K562 (cell line): ENCODE data around the gene SPIRE1. TPM values are rescaled to one million over a fixed set of nuclear protein-coding genes. Genes with fewer than 3 reads are reported as not detected.
A peak's percentile ranks its signal among the peaks of the same experiment; 100 is the strongest.

ENCODE experiments used
- ATAC-seq: fragments of 200-7000 bp; cut with Tn5 transposase; 3 replicates; pipeline ENCODE4 v1.9.1; 2020; ENCODE audit warnings: moderate library complexity
- BruUV-seq: library from RNA; stranded (reverse); fragments of 400-500 nt; replicated peaks from 2 replicates; lab custom pipeline; 2021; lab: Mats Ljungman, UMichigan
- CTCF ChIA-PET: fragments of 300-600 bp; formaldehyde crosslinking; extraction: SDS; loops from one replicate; lab custom pipeline; 2021; ENCODE audit warnings: low intra/inter-chr PET ratio; lab: Yijun Ruan, JAX
- POLR2A ChIA-PET: fragments of 300-600, 350-650 bp; sonication (Branson Sonifier 250); formaldehyde crosslinking; extraction: SDS; loops from one replicate; lab custom pipeline; 2021; ENCODE audit warnings: antibody characterized with exemption, inconsistent platforms; lab: Yijun Ruan, JAX
- DNase-seq, 4 experiments: peaks; one replicate each; pipeline versions ENCODE4 v3.0.0 to v3.0.0-alpha.2; 2011 to 2018; ENCODE audit warnings: low spot score in 3 of 4, mixed read lengths in 3 of 4; ENCODE audit errors: extremely low read depth in 1 of 4
- FAIRE-seq: peaks from 2 replicates; lab custom pipeline; 2011; peaks lifted over from hg19 to GRCh38; lab: Jason Lieb, UNC
- H2AFZ ChIP-seq: 2 replicates; pipeline ENCODE4 v1.6.0; 2011; ENCODE audit warnings: low read depth, low read length, control low read depth, inconsistent platforms
- H3K27ac ChIP-seq: fragments of 200-600 bp; 3 replicates; pipeline ENCODE4 v1.8.0; 2011; ENCODE audit warnings: low read depth, mild to moderate bottlenecking, control low read depth, inconsistent platforms, low read length, moderate library complexity, mixed read lengths; ENCODE audit errors: extremely low read depth
- H3K27me3 ChIP-seq, 2 experiments: fragments of 300-600 bp in 1 of 2; 2 replicates in 1 of 2; 3 replicates in 1 of 2; pipeline versions ENCODE4 v1.6.0 to v1.8.0; 2011; ENCODE audit warnings: inconsistent platforms in 2 of 2, low read length in 2 of 2, mild to moderate bottlenecking in 1 of 2, mixed read lengths in 1 of 2, moderate library complexity in 1 of 2; ENCODE audit not compliant: control insufficient read depth in 2 of 2, insufficient read depth in 2 of 2
- H3K36me3 ChIP-seq: fragments of 300-600 bp; 3 replicates; pipeline ENCODE4 v1.8.0; 2011; ENCODE audit warnings: mild to moderate bottlenecking, low read length, inconsistent platforms; ENCODE audit not compliant: control insufficient read depth, insufficient read depth
- H3K4me1 ChIP-seq, 2 experiments: fragments of 200-600 bp in 1 of 2; replicated peaks in 1 of 2; 2 replicates in 1 of 2; 3 replicates in 1 of 2; pipeline versions ENCODE4 v1.5.1 to v1.8.0; 2011; ENCODE audit warnings: inconsistent platforms in 2 of 2, low read length in 2 of 2, mild to moderate bottlenecking in 1 of 2, mixed read lengths in 1 of 2, moderate library complexity in 1 of 2; ENCODE audit not compliant: control insufficient read depth in 2 of 2, insufficient read depth in 2 of 2
- H3K4me2 ChIP-seq: 2 replicates; pipeline ENCODE4 v1.6.1; 2011; ENCODE audit warnings: low read length, control low read depth, inconsistent platforms, mixed read lengths; ENCODE audit not compliant: insufficient read depth
- H3K4me3 ChIP-seq: fragments of 200-600 bp; sonication (generic), shearing (Covaris generic); 2 replicates; pipeline ENCODE4 v1.5.1; 2016; ENCODE audit warnings: control low read depth, inconsistent platforms
- H3K79me2 ChIP-seq: fragments of 200-600 bp; 3 replicates; pipeline ENCODE4 v1.8.0; 2011; ENCODE audit warnings: low read length, inconsistent platforms; ENCODE audit not compliant: control insufficient read depth, insufficient read depth
- H3K9ac ChIP-seq, 2 experiments: 2 replicates each; pipeline versions ENCODE4 v1.6.0 to v1.6.1; 2011; ENCODE audit warnings: low read depth in 2 of 2, low read length in 2 of 2, control low read depth in 1 of 2, inconsistent platforms in 1 of 2, mild to moderate bottlenecking in 1 of 2, mixed read lengths in 1 of 2; ENCODE audit not compliant: insufficient read depth in 1 of 2
- H3K9me1 ChIP-seq: one replicate; pipeline ENCODE4 v1.6.0; 2011; ENCODE audit warnings: inconsistent platforms, mild to moderate bottlenecking, low read length, moderate library complexity; ENCODE audit not compliant: control insufficient read depth, insufficient read depth
- H3K9me3 ChIP-seq: replicated peaks from 2 replicates; pipeline ENCODE4 v1.5.1; 2011; ENCODE audit warnings: low read depth, low read length, inconsistent platforms; ENCODE audit not compliant: control insufficient read depth, insufficient read depth
- H4K20me1 ChIP-seq: replicated peaks from 2 replicates; pipeline ENCODE4 v1.6.1; 2011; ENCODE audit warnings: low read length, inconsistent platforms, mixed read lengths; ENCODE audit not compliant: control insufficient read depth, insufficient read depth
- CCNT2 ChIP-seq: IDR thresholded peaks from 2 replicates; pipeline ENCODE4 v1.6.1; 2011; ENCODE audit warnings: borderline replicate concordance, low read depth, mild to moderate bottlenecking, moderate library complexity, mixed read lengths, low read length; ENCODE audit not compliant: insufficient read length; ENCODE audit errors: extremely low read depth
- CEBPB ChIP-seq: fragments of 450-650 bp; IDR thresholded peaks from 2 replicates; pipeline ENCODE4 v1.6.1; 2016; ENCODE audit warnings: missing genetic modification characterization, missing compliant biosample characterization
- CEBPG ChIP-seq, 3 experiments: fragments of 200-800 bp in 1 of 3; sonication (Bioruptor generic) in 1 of 3; sonication (generic) in 1 of 3; formaldehyde crosslinking in 1 of 3; IDR thresholded peaks in 2 of 3; conservative IDR thresholded peaks in 1 of 3; 2 replicates each; pipeline versions ENCODE4 v1.6.1 to v1.8.0; 2016 to 2022; ENCODE audit warnings: missing compliant biosample characterization in 2 of 3, missing genetic modification characterization in 2 of 3, mild to moderate bottlenecking in 1 of 3, missing genetic modification reagents in 1 of 3
- CREM ChIP-seq: IDR thresholded peaks from 2 replicates; pipeline ENCODE4 v1.6.1; 2014; ENCODE audit warnings: antibody characterized with exemption, low read depth
- ELF1 ChIP-seq: fragments of 200-800 bp; sonication (Bioruptor generic); IDR thresholded peaks from 2 replicates; pipeline ENCODE4 v1.6.1; 2016; ENCODE audit warnings: missing genetic modification characterization, missing compliant biosample characterization
- ILK ChIP-seq: fragments of 450-650 bp; IDR thresholded peaks from 2 replicates; pipeline ENCODE4 v1.6.1; 2016; ENCODE audit warnings: missing genetic modification characterization, low read depth, mild to moderate bottlenecking, missing compliant biosample characterization, moderate library complexity, borderline replicate concordance
- KDM1A ChIP-seq, 2 experiments: fragments of 450-650 bp; IDR thresholded peaks; 2 replicates each; pipeline ENCODE4 v1.6.1; 2016; ENCODE audit warnings: mild to moderate bottlenecking in 2 of 2
- PHF20 ChIP-seq: fragments of 450-650 bp; IDR thresholded peaks from 2 replicates; pipeline ENCODE4 v1.6.1; 2018; ENCODE audit not compliant: partially characterized antibody
- POLR2B ChIP-seq: fragments of 450-650 bp; IDR thresholded peaks from 2 replicates; pipeline ENCODE4 v1.6.1; 2018; ENCODE audit warnings: low read depth; ENCODE audit not compliant: partially characterized antibody
- RBFOX2 ChIP-seq: fragments of 200-400 bp; formaldehyde crosslinking; IDR thresholded peaks from 2 replicates; pipeline ENCODE4 v1.6.1; 2017; ENCODE audit warnings: low read depth, mild to moderate bottlenecking, low read length, moderate library complexity
- SUPT5H ChIP-seq: fragments of 450-650 bp; IDR thresholded peaks from 2 replicates; pipeline ENCODE4 v1.6.1; 2016
- ZBTB1 ChIP-seq: sonication (generic); formaldehyde crosslinking; IDR thresholded peaks from 2 replicates; pipeline ENCODE4 v1.8.1; 2023; ENCODE audit warnings: missing genetic modification reagents, low read depth, mild to moderate bottlenecking, borderline replicate concordance
- ZNF184 ChIP-seq: sonication (generic); formaldehyde crosslinking; IDR thresholded peaks from 2 replicates; pipeline ENCODE4 v1.5.0; 2020; ENCODE audit warnings: missing genetic modification reagents
- ZNF444 ChIP-seq: fragments of 250-450 bp; sonication (Bioruptor Pico); IDR thresholded peaks from 2 replicates; pipeline ENCODE4 v1.4.0; 2020; ENCODE audit warnings: mild to moderate bottlenecking, moderate library complexity
- ZNF77 ChIP-seq: fragments of 250-450 bp; sonication (Bioruptor Pico); IDR thresholded peaks from 2 replicates; pipeline ENCODE4 v1.5.0; 2020
- WGBS: fragments of 100-300 bp; shearing (Covaris generic); methylation state at CpG from one replicate; pipeline ENCODE4 v1.1.6; 2016; ENCODE audit warnings: low coverage, mixed read lengths; ENCODE audit not compliant: insufficient coverage; ENCODE audit errors: missing lambda C conversion rate; 5-methylcytosine and 5-hydroxymethylcytosine counted together
- in situ Hi-C: fragments of 300-500 bp; cut with MboI; formaldehyde crosslinking; loops from 4 replicates; pipeline ENCODE4 v1.15.0; 2018; ENCODE audit warnings: inconsistent platforms, mixed read lengths
- intact Hi-C: fragments of 100-400 bp; cut with micrococcal nuclease; formaldehyde crosslinking; loops from 2 replicates; pipeline ENCODE4 v1.14.2; 2022
- polyA plus RNA-seq, 8 experiments: library from polyadenylated mRNA; depleted of rRNA in 4 of 8; stranded (reverse) in 5 of 8; unstranded in 3 of 8; fragments of >200 nt; fragmentation: Nextera tagmentation in 2 of 8; fragmentation: Illumina TruSeq in 1 of 8; extraction: Ambion mirVana in 2 of 8; extraction: Trizol in 1 of 8; gene quantifications; 2 replicates each; pipeline versions ENCODE4 v1.2.1 to v1.2.3, GENCODE V29; 2011 to 2014; ENCODE audit warnings: inconsistent platforms in 1 of 8, missing spikeins in 1 of 8
- total RNA-seq, 7 experiments: library from RNA; depleted of rRNA in 6 of 7; stranded (reverse); fragments of >200 nt in 6 of 7; fragmentation: Illumina TruSeq in 2 of 7; extraction: Trizol in 2 of 7; gene quantifications; 2 replicates each; pipeline versions ENCODE4 v1.2.1 to v1.2.3, GENCODE V29; 2011 to 2021; ENCODE audit warnings: low replicate concordance in 1 of 7
- TF ChIP-seq, protein P1 (sequence below), 2 experiments: fragments of 450-650 bp; IDR thresholded peaks; 2 replicates each; pipeline ENCODE4 v1.6.1; 2016
- TF ChIP-seq, protein P2 (sequence below): fragments of 250-450 bp; sonication (Bioruptor Pico); IDR thresholded peaks from 2 replicates; pipeline ENCODE4 v1.8.0; 2021; ENCODE audit warnings: moderate library complexity, mild to moderate bottlenecking, inconsistent platforms

The SPIRE1 gene
- total and polyA plus RNA-seq, 9 of the 15 experiments (the other 6 are each of a cell fraction or from before 2014, with no cell fraction given), result 2.9 to 14.0 (median 10.2) TPM

DNA sequence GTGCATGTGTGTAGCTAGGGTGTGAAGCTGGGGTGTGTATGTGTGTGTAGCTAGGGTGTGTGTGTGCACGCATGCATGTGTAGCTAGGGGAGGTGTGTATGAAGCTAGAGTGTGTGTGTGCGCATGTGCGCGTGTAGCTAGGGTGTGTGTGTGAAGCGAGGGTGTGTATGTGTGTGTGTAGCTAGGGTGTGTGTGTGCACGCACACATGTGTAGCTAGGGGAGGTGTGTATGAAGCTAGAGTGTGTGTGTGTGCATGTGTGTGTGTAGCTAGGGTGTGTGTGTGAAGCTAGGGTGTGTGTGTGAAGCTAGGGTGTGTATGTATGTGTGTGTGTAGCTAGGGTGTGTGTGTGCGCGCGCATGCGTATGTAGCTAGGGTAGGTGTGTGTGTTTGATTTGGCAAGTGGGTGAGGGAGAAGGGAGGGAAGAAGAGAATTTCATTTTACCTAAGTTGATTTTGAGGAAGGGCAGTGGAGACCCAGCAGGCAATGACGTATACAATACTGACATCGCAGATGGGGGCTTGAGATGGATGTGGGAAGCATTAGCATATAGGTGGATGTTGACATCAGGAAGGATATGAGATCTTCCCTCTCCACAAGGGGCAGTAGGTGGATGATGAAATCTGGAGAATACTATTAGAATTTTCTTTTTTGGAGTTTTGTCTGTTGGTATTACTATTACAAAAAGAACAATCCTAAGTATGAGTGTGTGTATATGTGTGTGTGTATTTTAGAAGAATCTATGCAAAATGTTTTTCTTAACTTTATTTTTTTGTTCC, 179.4 kb downstream of the SPIRE1 start:
- H3K27ac ChIP-seq, result no peak overlapping the region; the same call in 2 of the 3 replicates
- H4K20me1 ChIP-seq, result no peaks in the 10 kb centered on the region
- H3K9me3 ChIP-seq, result no peaks in the 10 kb centered on the region
- no peak overlapping the region for H2AFZ ChIP-seq
- POLR2A ChIA-PET, result interaction anchor here (1.1 to 1.4 kb wide), 2 partner anchors 8 to 162 kb away, joined by 3 to 5 read pairs; no protein-coding TSS in a partner anchor
- H3K4me2 ChIP-seq, result no peak overlapping the region
- WGBS, result 89% methylated on average over 11 of the region's 12 CpGs
- BruUV-seq, result no TSS peak
- intact Hi-C loops (loop anchor here (10.0 kb wide), 1 partner anchor 176 kb away; the partner anchor contains the start of gene SPIRE1), in situ Hi-C loops (no loop called here)
- H3K79me2 ChIP-seq, result no peaks in the 10 kb centered on the region
- H3K4me3 ChIP-seq, result no peak overlapping the region
- no peaks in the 10 kb centered on the region for H3K27me3 ChIP-seq
- CTCF ChIA-PET, result no interaction called here
- peaks cover 0 to 4% of the 10 kb centered on the region in 2 experiments; a peak in 1 of 5 replicates for H3K4me1 ChIP-seq
- FAIRE-seq, result no peak
- DNase-seq, result no peak
- ATAC-seq, result peak; percentile 75
- peaks cover 5% of the 10 kb centered on the region; the same call in 2 of the 3 replicates for H3K36me3 ChIP-seq
- no peak overlapping the region for H3K9ac ChIP-seq
- no peaks in the 10 kb centered on the region for H3K9me1 ChIP-seq
- TF ChIP-seq ZNF77 (CRISPR knock-in tag) (no peak), CREM (no peak), POLR2B (peak; percentile 47), ILK (tag) (no peak), RBFOX2 (no peak), KDM1A (IDR thresholded peaks at IDR 0.05) (no peak), ZNF184 (CRISPR knock-in tag) (no peak), ZNF444 (CRISPR knock-in tag) (no peak), ZBTB1 (CRISPR knock-in tag) (no peak), PHF20 (peak; percentile 51), CEBPB (tag) (0 out of 2 replicates have a peak, but pooled peaks have one; percentile 17), CEBPG (CRISPR knock-in tag; IDR thresholded peaks at IDR 0.05) (no peak), CEBPG (tag; conservative IDR thresholded peaks at IDR 0.05 in 1 of 2, IDR thresholded peaks at IDR 0.05 in 1 of 2) (peak; percentile 45 to 64; a peak in 3 of 4 replicates), SUPT5H (peak; percentile 47; the same call in 1 of the 2 replicates), CCNT2 (no peak), ELF1 (tag) (no peak)
- TF ChIP-seq, protein P1, sequence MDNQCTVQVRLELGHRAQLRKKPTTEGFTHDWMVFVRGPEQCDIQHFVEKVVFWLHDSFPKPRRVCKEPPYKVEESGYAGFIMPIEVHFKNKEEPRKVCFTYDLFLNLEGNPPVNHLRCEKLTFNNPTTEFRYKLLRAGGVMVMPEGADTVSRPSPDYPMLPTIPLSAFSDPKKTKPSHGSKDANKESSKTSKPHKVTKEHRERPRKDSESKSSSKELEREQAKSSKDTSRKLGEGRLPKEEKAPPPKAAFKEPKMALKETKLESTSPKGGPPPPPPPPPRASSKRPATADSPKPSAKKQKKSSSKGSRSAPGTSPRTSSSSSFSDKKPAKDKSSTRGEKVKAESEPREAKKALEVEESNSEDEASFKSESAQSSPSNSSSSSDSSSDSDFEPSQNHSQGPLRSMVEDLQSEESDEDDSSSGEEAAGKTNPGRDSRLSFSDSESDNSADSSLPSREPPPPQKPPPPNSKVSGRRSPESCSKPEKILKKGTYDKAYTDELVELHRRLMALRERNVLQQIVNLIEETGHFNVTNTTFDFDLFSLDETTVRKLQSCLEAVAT (IDR thresholded peaks at IDR 0.05), result 0 out of 4 replicates have a peak, but pooled peaks of 1 of the 2 experiments have one; percentile 38
- TF ChIP-seq, protein P2, sequence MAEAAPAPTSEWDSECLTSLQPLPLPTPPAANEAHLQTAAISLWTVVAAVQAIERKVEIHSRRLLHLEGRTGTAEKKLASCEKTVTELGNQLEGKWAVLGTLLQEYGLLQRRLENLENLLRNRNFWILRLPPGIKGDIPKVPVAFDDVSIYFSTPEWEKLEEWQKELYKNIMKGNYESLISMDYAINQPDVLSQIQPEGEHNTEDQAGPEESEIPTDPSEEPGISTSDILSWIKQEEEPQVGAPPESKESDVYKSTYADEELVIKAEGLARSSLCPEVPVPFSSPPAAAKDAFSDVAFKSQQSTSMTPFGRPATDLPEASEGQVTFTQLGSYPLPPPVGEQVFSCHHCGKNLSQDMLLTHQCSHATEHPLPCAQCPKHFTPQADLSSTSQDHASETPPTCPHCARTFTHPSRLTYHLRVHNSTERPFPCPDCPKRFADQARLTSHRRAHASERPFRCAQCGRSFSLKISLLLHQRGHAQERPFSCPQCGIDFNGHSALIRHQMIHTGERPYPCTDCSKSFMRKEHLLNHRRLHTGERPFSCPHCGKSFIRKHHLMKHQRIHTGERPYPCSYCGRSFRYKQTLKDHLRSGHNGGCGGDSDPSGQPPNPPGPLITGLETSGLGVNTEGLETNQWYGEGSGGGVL, result no peak
